ENCODE data around the gene FADS2. TPM values are rescaled to one million over a fixed set of nuclear protein-coding genes. Genes with fewer than 3 reads are reported as not detected.

FADS2 gene
- total RNA-seq, 4 donors from 2014 or later = 1.5 to 6.4 (median 4.0) TPM

DNA sequence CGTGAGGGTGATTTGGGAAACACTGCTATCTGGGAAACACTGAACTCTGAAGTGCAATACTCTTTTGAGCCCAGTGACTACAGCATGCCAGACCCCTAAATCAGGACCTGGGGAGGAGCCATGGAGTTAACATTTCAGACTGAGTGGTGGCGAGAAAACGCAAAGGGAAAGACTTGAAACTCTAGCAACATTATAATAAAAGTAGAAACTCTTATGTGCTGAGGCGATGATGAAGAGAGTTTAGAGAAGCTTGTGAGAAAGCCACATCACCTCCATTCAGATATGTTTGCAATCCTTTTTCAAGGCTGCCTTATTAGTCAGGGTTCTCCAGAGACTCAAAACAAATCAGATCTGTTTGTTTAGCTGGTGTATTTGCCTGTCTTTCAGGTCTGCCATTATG, 33.5 kb upstream of the FADS2 start:
- Histone ChIP-seq H3K4me1 (peaks cover 24% of the 10 kb centered on the region in 2 donors), H3K4me3 (no peak overlapping the region), H3K27ac (no peak overlapping the region), H3K36me3 (peaks cover 0 to 17% of the 10 kb centered on the region in 2 donors), H3K9me3 (no peaks in the 10 kb centered on the region), H3K27me3 (no peaks in the 10 kb centered on the region)
- intact Hi-C loops (cut with DNase I; ENCODE audit: low total_unique reads) (loop anchor here (5.0 kb wide), 1 partner anchor 173 kb away; the partner anchor contains the start of gene FTH1), in situ Hi-C loops (cut with MboI; ENCODE audit: low sequenced_read_pairs in 4 of 4) (loop anchor here in 3 of 4 donors (10.0 to 25.0 kb wide), 4 partner anchors 100 to 518 kb away; partner anchors contain the start of gene FADS3 (in 1 of the 3))
- no peak for DNase-seq
- no peak for TF ChIP-seq POLR2A (IDR thresholded peaks at IDR 0.05)
- TF ChIP-seq, protein P1, sequence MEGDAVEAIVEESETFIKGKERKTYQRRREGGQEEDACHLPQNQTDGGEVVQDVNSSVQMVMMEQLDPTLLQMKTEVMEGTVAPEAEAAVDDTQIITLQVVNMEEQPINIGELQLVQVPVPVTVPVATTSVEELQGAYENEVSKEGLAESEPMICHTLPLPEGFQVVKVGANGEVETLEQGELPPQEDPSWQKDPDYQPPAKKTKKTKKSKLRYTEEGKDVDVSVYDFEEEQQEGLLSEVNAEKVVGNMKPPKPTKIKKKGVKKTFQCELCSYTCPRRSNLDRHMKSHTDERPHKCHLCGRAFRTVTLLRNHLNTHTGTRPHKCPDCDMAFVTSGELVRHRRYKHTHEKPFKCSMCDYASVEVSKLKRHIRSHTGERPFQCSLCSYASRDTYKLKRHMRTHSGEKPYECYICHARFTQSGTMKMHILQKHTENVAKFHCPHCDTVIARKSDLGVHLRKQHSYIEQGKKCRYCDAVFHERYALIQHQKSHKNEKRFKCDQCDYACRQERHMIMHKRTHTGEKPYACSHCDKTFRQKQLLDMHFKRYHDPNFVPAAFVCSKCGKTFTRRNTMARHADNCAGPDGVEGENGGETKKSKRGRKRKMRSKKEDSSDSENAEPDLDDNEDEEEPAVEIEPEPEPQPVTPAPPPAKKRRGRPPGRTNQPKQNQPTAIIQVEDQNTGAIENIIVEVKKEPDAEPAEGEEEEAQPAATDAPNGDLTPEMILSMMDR (IDR thresholded peaks at IDR 0.05 in 4 of 5, conservative IDR thresholded peaks at IDR 0.05 in 1 of 5) = no peak
- no peak for ATAC-seq

DNA sequence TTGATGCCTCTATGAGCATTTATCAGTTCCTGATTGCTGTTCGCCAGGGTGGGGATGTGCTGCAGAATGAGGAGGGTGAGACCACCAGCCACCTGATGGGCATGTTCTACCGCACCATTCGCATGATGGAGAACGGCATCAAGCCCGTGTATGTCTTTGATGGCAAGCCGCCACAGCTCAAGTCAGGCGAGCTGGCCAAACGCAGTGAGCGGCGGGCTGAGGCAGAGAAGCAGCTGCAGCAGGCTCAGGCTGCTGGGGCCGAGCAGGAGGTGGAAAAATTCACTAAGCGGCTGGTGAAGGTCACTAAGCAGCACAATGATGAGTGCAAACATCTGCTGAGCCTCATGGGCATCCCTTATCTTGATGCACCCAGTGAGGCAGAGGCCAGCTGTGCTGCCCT, 32.6 kb upstream of the FADS2 start:
- ATAC-seq = no peak
- TF ChIP-seq POLR2A (IDR thresholded peaks at IDR 0.05) = no peak
- TF ChIP-seq, protein P1 (IDR thresholded peaks at IDR 0.05 in 4 of 5, conservative IDR thresholded peaks at IDR 0.05 in 1 of 5) = no peak
- in situ Hi-C loops (cut with MboI; ENCODE audit: low sequenced_read_pairs in 4 of 4) = loop anchor here in 3 of 4 donors (5.0 to 25.0 kb wide), 5 partner anchors 99 to 517 kb away; partner anchors contain the start of gene FADS3 (in 1 of the 3)
- Histone ChIP-seq H3K36me3 (peaks cover 0 to 8% of the 10 kb centered on the region in 2 donors), H3K27me3 (no peaks in the 10 kb centered on the region), H3K27ac (no peak overlapping the region), H3K4me3 (no peak overlapping the region), H3K9me3 (no peaks in the 10 kb centered on the region), H3K4me1 (peaks cover 24% of the 10 kb centered on the region in 2 donors)
- DNase-seq = no peak
- intact Hi-C loops (cut with DNase I; ENCODE audit: low total_unique reads) = loop anchor here (5.0 kb wide), 1 partner anchor 77 kb away; no protein-coding TSS in a partner anchor

GRCh38 chr11:61795876-61796526, 32.1 kb upstream of the FADS2 start:
- peaks cover 0 to 6% of the 10 kb centered on the region in 2 donors for H3K36me3 ChIP-seq
- peaks cover 24% of the 10 kb centered on the region in 2 donors for H3K4me1 ChIP-seq
- DNase-seq (no peak), ATAC-seq (no peak)
- intact Hi-C loops (cut with DNase I; ENCODE audit: low total_unique reads) (loop anchor here (2.0 to 5.0 kb wide), 2 partner anchors 76 to 313 kb away; no protein-coding TSS in a partner anchor), in situ Hi-C loops (cut with MboI; ENCODE audit: low sequenced_read_pairs in 4 of 4) (loop anchor here in 3 of 4 donors (5.0 to 25.0 kb wide), 5 partner anchors 99 to 516 kb away; partner anchors contain the start of gene FADS3 (in 1 of the 3))
- no peak overlapping the region for H3K27ac ChIP-seq
- no peaks in the 10 kb centered on the region for H3K27me3 ChIP-seq
- no peaks in the 10 kb centered on the region for H3K9me3 ChIP-seq
- H3K4me3 ChIP-seq = no peak overlapping the region
- TF ChIP-seq POLR2A (IDR thresholded peaks at IDR 0.05) = no peak

DNA sequence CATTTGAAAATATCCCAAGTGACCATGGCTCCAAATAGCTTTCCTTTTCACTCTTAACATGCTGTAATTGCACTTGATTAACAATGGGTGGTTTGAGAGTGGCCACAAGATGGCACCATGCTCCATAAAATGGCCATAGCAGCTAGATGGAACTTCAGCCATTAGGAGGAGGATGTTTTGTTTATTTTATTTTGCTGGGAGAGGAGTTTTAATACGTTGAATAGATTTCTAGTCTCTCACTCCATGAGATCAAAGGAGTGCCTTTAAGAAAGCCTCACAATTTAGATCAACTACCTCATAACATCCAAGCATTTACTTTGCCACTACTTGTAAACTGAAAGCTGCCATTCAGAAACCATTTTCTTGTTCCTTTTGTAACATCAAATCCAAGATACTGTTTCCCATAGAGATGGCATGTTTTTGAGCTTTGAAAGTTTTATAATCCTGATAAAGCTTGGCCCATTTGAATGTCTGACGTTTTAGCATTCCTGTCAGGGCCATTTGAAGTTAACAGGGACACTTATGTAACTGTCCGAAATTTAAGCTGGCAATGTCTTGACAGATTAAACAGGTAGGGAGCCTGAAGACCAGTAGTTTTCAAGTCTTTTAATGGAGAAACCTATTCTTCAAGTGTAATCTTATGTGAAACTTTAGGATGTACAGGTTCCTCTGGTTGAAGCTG, 30.7 kb upstream of the FADS2 start:
- ATAC-seq (peak in 1 of 2 donors; percentile 53), DNase-seq (peak; percentile 41 to 74)
- in situ Hi-C loops (cut with MboI; ENCODE audit: low sequenced_read_pairs in 4 of 4) = loop anchor here in 3 of 4 donors (5.0 to 25.0 kb wide), 5 partner anchors 97 to 515 kb away; partner anchors contain the start of gene FADS3 (in 1 of the 3)
- Histone ChIP-seq H3K9me3 (no peaks in the 10 kb centered on the region), H3K27me3 (no peaks in the 10 kb centered on the region), H3K27ac (peak overlapping the region in 3 of 4 donors; percentile 7 to 62 (median 29)), H3K36me3 (peaks cover 0 to 6% of the 10 kb centered on the region in 2 donors), H3K4me1 (peaks cover 15 to 16% of the 10 kb centered on the region in 2 donors), H3K4me3 (no peak overlapping the region)
- no peak for TF ChIP-seq POLR2A (IDR thresholded peaks at IDR 0.05)
- TF ChIP-seq, protein P1 (IDR thresholded peaks at IDR 0.05 in 4 of 5, conservative IDR thresholded peaks at IDR 0.05 in 1 of 5) = peak; percentile 73 to 83 (median 81)
- intact Hi-C loops (cut with DNase I; ENCODE audit: low total_unique reads) = loop anchor here (1.0 to 5.0 kb wide), 4 partner anchors 75 to 311 kb away; partner anchors contain the start of gene FADS3

Data from gastrocnemius medialis (tissue), 4 donors.